Panc1 (cell line): ENCODE results near the gene KRTAP5-11. TPM values are rescaled to one million over a fixed set of nuclear protein-coding genes. Genes with fewer than 3 reads are reported as not detected.
"Not testable (repeated sequence)": the region's sequence is repeated elsewhere in the genome, so short reads cannot be mapped to it uniquely, and the experiment has no call there.

ENCODE experiments used
- ATAC-seq: fragments of 200-7000 bp; cut with Tn5 transposase; 2 replicates; pipeline ENCODE4 v1.9.1; 2020; ENCODE audit warnings: mild to moderate bottlenecking, moderate library complexity
- BruUV-seq: library from RNA; stranded (reverse); fragments of 400-500 nt; replicated peaks from 2 replicates; lab custom pipeline; 2021; lab: Mats Ljungman, UMichigan
- CTCF ChIA-PET: fragments of 300-600 bp; sonication (Branson Sonifier 250); formaldehyde crosslinking; loops from one replicate; lab custom pipeline; 2022; ENCODE audit warnings: antibody characterized with exemption; lab: Charles Lee
- POLR2A ChIA-PET: fragments of 300-600 bp; sonication (Branson Sonifier 250); formaldehyde crosslinking; loops from one replicate; lab custom pipeline; 2022; ENCODE audit warnings: antibody characterized with exemption; lab: Charles Lee
- DNase-seq: peaks from one replicate; pipeline ENCODE4 v3.0.0-alpha.2; 2010; ENCODE audit warnings: low read depth, low spot score
- H3K27ac ChIP-seq: 2 replicates; pipeline ENCODE4 v1.5.1; 2011; ENCODE audit warnings: mild to moderate bottlenecking, low read length, inconsistent platforms
- H3K27me3 ChIP-seq: fragments of 200-500 bp; sonication (Bioruptor generic); 2 replicates; pipeline ENCODE4 v1.6.0; 2014; ENCODE audit warnings: low read length, inconsistent platforms; ENCODE audit not compliant: control insufficient read depth, insufficient read depth
- H3K36me3 ChIP-seq: fragments of 200-500 bp; sonication (Bioruptor generic); 2 replicates; pipeline ENCODE4 v1.5.1; 2014; ENCODE audit warnings: inconsistent platforms, mild to moderate bottlenecking, low read length, moderate library complexity; ENCODE audit not compliant: control insufficient read depth, insufficient read depth
- H3K4me1 ChIP-seq: 2 replicates; pipeline ENCODE4 v1.5.1; 2011; ENCODE audit warnings: inconsistent platforms, mild to moderate bottlenecking, low read length, moderate library complexity; ENCODE audit not compliant: control insufficient read depth, insufficient read depth
- H3K4me3 ChIP-seq, 2 experiments: 2 replicates each; pipeline ENCODE4 v1.5.1; 2011 to 2012; ENCODE audit warnings: low read depth in 2 of 2, low read length in 2 of 2, mild to moderate bottlenecking in 2 of 2, inconsistent platforms in 1 of 2, moderate library complexity in 1 of 2
- H3K9me3 ChIP-seq: fragments of 200-500 bp; sonication (Bioruptor generic); 2 replicates; pipeline ENCODE4 v1.5.1; 2014; ENCODE audit warnings: low read depth, mild to moderate bottlenecking, inconsistent platforms, low read length, moderate library complexity; ENCODE audit not compliant: control insufficient read depth, insufficient read depth
- POLR2AphosphoS5 ChIP-seq: IDR thresholded peaks from 2 replicates; pipeline ENCODE4 v1.6.1; 2012; ENCODE audit warnings: mild to moderate bottlenecking, low read depth, low read length, moderate library complexity
- REST ChIP-seq, 2 experiments: IDR thresholded peaks; 2 replicates each; pipeline ENCODE4 v1.6.1; 2011 to 2012; ENCODE audit warnings: low read depth in 2 of 2, control low read depth in 1 of 2, low read length in 1 of 2, mild to moderate bottlenecking in 1 of 2, moderate library complexity in 1 of 2; ENCODE audit not compliant: insufficient read depth in 1 of 2
- SIN3A ChIP-seq: IDR thresholded peaks from 2 replicates; pipeline ENCODE4 v1.6.1; 2012; ENCODE audit warnings: low read depth, mild to moderate bottlenecking, low read length, moderate library complexity, borderline replicate concordance; ENCODE audit not compliant: insufficient read depth
- TCF7L2 ChIP-seq: IDR thresholded peaks from 2 replicates; pipeline ENCODE4 v1.6.1; 2011; ENCODE audit warnings: mild to moderate bottlenecking, low read depth, low read length, inconsistent platforms
- in situ Hi-C: cut with HindIII; loops from 2 replicates; pipeline ENCODE4 v1.10.0; 2016; ENCODE audit warnings: low sequenced_read_pairs, low pct_unique_long_range_greater_than_20kb
- intact Hi-C: fragments of 100-400 bp; cut with micrococcal nuclease; formaldehyde crosslinking; loops from one replicate; pipeline ENCODE4 v1.10.0; 2022; ENCODE audit not compliant: unreplicated experiment
- total RNA-seq: library from RNA; stranded (reverse); gene quantifications from one replicate; pipeline ENCODE4 v1.2.1, GENCODE V29; 2021; ENCODE audit not compliant: unreplicated experiment
- TF ChIP-seq, protein P1 (sequence below): fragments of 450-650 bp; IDR thresholded peaks from 2 replicates; pipeline ENCODE4 v1.5.1; 2017; ENCODE audit warnings: mild to moderate bottlenecking

Gene KRTAP5-11
- total RNA-seq, 1 experiment from 2014 or later: not detected

GRCh38 chr11:71581826-71582225 lies 849 bp downstream of the KRTAP5-11 start:
- ChIA-PET CTCF (no interaction called here), POLR2A (no interaction called here)
- peaks cover 5% of the 10 kb centered on the region for H3K4me1 ChIP-seq
- TF ChIP-seq POLR2AphosphoS5 (no peak), REST (IDR thresholded peaks at IDR 0.05; ENCODE audit: insufficient read depth in 1 of 2, low read depth in 2 of 2, low read length in 1 of 2) (no peak), TCF7L2 (no peak), SIN3A (no peak)
- TF ChIP-seq, protein P1, sequence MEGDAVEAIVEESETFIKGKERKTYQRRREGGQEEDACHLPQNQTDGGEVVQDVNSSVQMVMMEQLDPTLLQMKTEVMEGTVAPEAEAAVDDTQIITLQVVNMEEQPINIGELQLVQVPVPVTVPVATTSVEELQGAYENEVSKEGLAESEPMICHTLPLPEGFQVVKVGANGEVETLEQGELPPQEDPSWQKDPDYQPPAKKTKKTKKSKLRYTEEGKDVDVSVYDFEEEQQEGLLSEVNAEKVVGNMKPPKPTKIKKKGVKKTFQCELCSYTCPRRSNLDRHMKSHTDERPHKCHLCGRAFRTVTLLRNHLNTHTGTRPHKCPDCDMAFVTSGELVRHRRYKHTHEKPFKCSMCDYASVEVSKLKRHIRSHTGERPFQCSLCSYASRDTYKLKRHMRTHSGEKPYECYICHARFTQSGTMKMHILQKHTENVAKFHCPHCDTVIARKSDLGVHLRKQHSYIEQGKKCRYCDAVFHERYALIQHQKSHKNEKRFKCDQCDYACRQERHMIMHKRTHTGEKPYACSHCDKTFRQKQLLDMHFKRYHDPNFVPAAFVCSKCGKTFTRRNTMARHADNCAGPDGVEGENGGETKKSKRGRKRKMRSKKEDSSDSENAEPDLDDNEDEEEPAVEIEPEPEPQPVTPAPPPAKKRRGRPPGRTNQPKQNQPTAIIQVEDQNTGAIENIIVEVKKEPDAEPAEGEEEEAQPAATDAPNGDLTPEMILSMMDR: no peak
- no TSS peak for BruUV-seq
- DNase-seq: no peak
- no peak overlapping the region for H3K27ac ChIP-seq
- H3K4me3 ChIP-seq: no peak overlapping the region
- H3K36me3 ChIP-seq: no peaks in the 10 kb centered on the region
- H3K27me3 ChIP-seq: peaks cover 5% of the 10 kb centered on the region; the same call in 1 of the 2 replicates
- in situ Hi-C loops (no loop called here), intact Hi-C loops (no loop called here)
- ATAC-seq: no peak
- no peaks in the 10 kb centered on the region for H3K9me3 ChIP-seq

GRCh38 chr11:71580057-71581003 lies 2.3 kb downstream of the KRTAP5-11 start:
- ChIA-PET CTCF (interaction anchor here (0.6 to 1.5 kb wide), 6 partner anchors 12 to 133 kb away, joined by 3 to 5 read pairs (median 3); partner anchors contain the start of genes KRTAP5-9 and NADSYN1), POLR2A (no interaction called here)
- TF ChIP-seq SIN3A (no peak), POLR2AphosphoS5 (no peak), REST (IDR thresholded peaks at IDR 0.05; ENCODE audit: insufficient read depth in 1 of 2, low read depth in 2 of 2, low read length in 1 of 2) (no peak)
- TF ChIP-seq, protein P1: peak; percentile 98
- intact Hi-C loops (no loop called here), in situ Hi-C loops (no loop called here)
- ATAC-seq (peak; percentile 94), DNase-seq (peak; percentile 50)
- Histone ChIP-seq H3K36me3 (no peaks in the 10 kb centered on the region), H3K4me1 (peaks cover 5% of the 10 kb centered on the region), H3K4me3 (no peak overlapping the region), H3K9me3 (no peaks in the 10 kb centered on the region), H3K27ac (no peak overlapping the region), H3K27me3 (peaks cover 7% of the 10 kb centered on the region; the same call in 1 of the 2 replicates)
- BruUV-seq: no TSS peak

GRCh38 chr11:71579513-71579912 lies 3.2 kb downstream of the KRTAP5-11 start:
- intact Hi-C loops, POLR2A ChIA-PET, H3K9me3 ChIP-seq, H3K4me1 ChIP-seq, H3K27ac ChIP-seq, H3K4me3 ChIP-seq, DNase-seq, H3K36me3 ChIP-seq, BruUV-seq, in situ Hi-C loops: not testable (repeated sequence)
- 0 out of 2 replicates have a peak, but pooled peaks have one; percentile 25 for ATAC-seq
- peaks cover 10% of the 10 kb centered on the region; the same call in 1 of the 2 replicates for H3K27me3 ChIP-seq
- CTCF ChIA-PET: interaction anchor here (0.6 to 1.5 kb wide), 6 partner anchors 12 to 132 kb away, joined by 3 to 5 read pairs (median 3); partner anchors contain the start of genes KRTAP5-9 and NADSYN1
